CD14-positive monocyte (primary cell): ENCODE data around the gene FBLIM1. TPM values are rescaled to one million over a fixed set of nuclear protein-coding genes. Genes with fewer than 3 reads are reported as not detected.

ENCODE experiments used
- DNase-seq, 3 donors: peaks; one replicate each; pipeline ENCODE4 v3.0.0-alpha.2; 2011 to 2022
- H2AFZ ChIP-seq: 2 replicates; pipeline ENCODE4 v1.6.0; 2012; ENCODE audit warnings: mild to moderate bottlenecking, low read depth, low read length, inconsistent platforms; ENCODE audit not compliant: insufficient read depth, poor library complexity, severe bottlenecking
- H3K27ac ChIP-seq, 2 donors: 1 replicate in 1 of 2; 2 replicates in 1 of 2; pipeline ENCODE4 v1.5.1; 2012 to 2013; ENCODE audit warnings: low read length in 2 of 2, control low read depth in 1 of 2, inconsistent platforms in 1 of 2, low read depth in 1 of 2, mild to moderate bottlenecking in 1 of 2
- H3K27me3 ChIP-seq, 2 donors: one replicate each; pipeline versions ENCODE4 v1.6.0 to v1.6.1; 2011 to 2013; ENCODE audit warnings: low read length in 2 of 2; ENCODE audit not compliant: control insufficient read depth in 2 of 2, insufficient read depth in 2 of 2
- H3K36me3 ChIP-seq, 2 donors: replicated peaks in 1 of 2; 1 replicate in 1 of 2; 2 replicates in 1 of 2; pipeline versions ENCODE4 v1.5.1 to v1.6.1; 2012 to 2013; ENCODE audit warnings: low read length in 2 of 2, control low read depth in 1 of 2, inconsistent platforms in 1 of 2, mild to moderate bottlenecking in 1 of 2; ENCODE audit not compliant: insufficient read depth in 2 of 2, control insufficient read depth in 1 of 2
- H3K4me1 ChIP-seq, 2 donors: 1 replicate in 1 of 2; 2 replicates in 1 of 2; pipeline versions ENCODE4 v1.5.1 to v1.6.1; 2012 to 2013; ENCODE audit warnings: low read length in 2 of 2, control low read depth in 1 of 2, inconsistent platforms in 1 of 2, mild to moderate bottlenecking in 1 of 2, moderate library complexity in 1 of 2; ENCODE audit not compliant: insufficient read depth in 2 of 2, control insufficient read depth in 1 of 2
- H3K4me2 ChIP-seq: replicated peaks from 2 replicates; pipeline ENCODE3; 2012; ENCODE audit warnings: low read length, moderate library complexity, mild to moderate bottlenecking; ENCODE audit not compliant: poor library complexity, severe bottlenecking; ENCODE audit errors: extremely low read depth
- H3K4me3 ChIP-seq, 3 experiments: fragments of 200-600 bp in 1 of 3; sonication (generic) in 1 of 3; replicated peaks in 1 of 3; 1 replicate in 2 of 3; 2 replicates in 1 of 3; pipeline ENCODE4 v1.5.1; 2011 to 2013; ENCODE audit warnings: low read length in 3 of 3, mild to moderate bottlenecking in 3 of 3, control low read depth in 2 of 3, low read depth in 2 of 3, inconsistent platforms in 1 of 3, moderate library complexity in 1 of 3
- H3K79me2 ChIP-seq: 2 replicates; pipeline ENCODE4 v1.6.0; 2012; ENCODE audit warnings: mild to moderate bottlenecking, control low read depth, inconsistent platforms, low read length, moderate library complexity; ENCODE audit not compliant: insufficient read depth
- H3K9ac ChIP-seq: 2 replicates; pipeline ENCODE4 v1.6.0; 2017; ENCODE audit warnings: low read length, mild to moderate bottlenecking; ENCODE audit not compliant: insufficient read depth, poor library complexity, severe bottlenecking
- H3K9me3 ChIP-seq, 2 donors: replicated peaks in 1 of 2; 1 replicate in 1 of 2; 2 replicates in 1 of 2; pipeline versions ENCODE4 v1.5.1 to v1.6.1; 2012 to 2013; ENCODE audit warnings: low read length in 2 of 2, control low read depth in 1 of 2; ENCODE audit not compliant: control insufficient read depth in 1 of 2, insufficient read depth in 1 of 2
- H4K20me1 ChIP-seq: 2 replicates; pipeline ENCODE4 v1.6.0; 2012; ENCODE audit warnings: mild to moderate bottlenecking, low read length, control low read depth, moderate library complexity; ENCODE audit not compliant: insufficient read depth
- H3K27ac Mint-ChIP-seq, 7 donors: one replicate each; pipeline ENCODE4 v1.8.0; 2020; ENCODE audit warnings: mild to moderate bottlenecking in 7 of 7, mixed read lengths in 7 of 7, moderate library complexity in 6 of 7, inconsistent platforms in 2 of 7
- H3K27me3 Mint-ChIP-seq, 3 donors: one replicate each; pipeline ENCODE4 v1.8.0; 2021 to 2022; ENCODE audit warnings: low read depth in 3 of 3, mild to moderate bottlenecking in 3 of 3, mixed read lengths in 3 of 3, moderate library complexity in 3 of 3, inconsistent platforms in 1 of 3
- H3K36me3 Mint-ChIP-seq, 2 donors: one replicate each; pipeline ENCODE4 v1.8.0; 2020; ENCODE audit warnings: mixed read lengths in 2 of 2, inconsistent platforms in 1 of 2, mild to moderate bottlenecking in 1 of 2
- H3K4me1 Mint-ChIP-seq: one replicate; pipeline ENCODE4 v1.8.0; 2020; ENCODE audit warnings: mild to moderate bottlenecking, mixed read lengths
- H3K4me3 Mint-ChIP-seq, 2 donors: one replicate each; pipeline ENCODE4 v1.8.0; 2020; ENCODE audit warnings: mild to moderate bottlenecking in 2 of 2, mixed read lengths in 2 of 2, moderate library complexity in 1 of 2
- H3K9me3 Mint-ChIP-seq, 7 donors: one replicate each; pipeline ENCODE4 v1.8.0; 2020 to 2022; ENCODE audit warnings: mixed read lengths in 7 of 7, mild to moderate bottlenecking in 6 of 7, moderate library complexity in 6 of 7, inconsistent platforms in 2 of 7
- WGBS: methylation state at CpG from one replicate; pipeline ENCODE4 v1.1.5; 2013; ENCODE audit warnings: missing lambda C conversion rate; ENCODE audit not compliant: insufficient coverage; 5-methylcytosine and 5-hydroxymethylcytosine counted together
- intact Hi-C, 2 donors: fragments of 100-400 bp; cut with micrococcal nuclease; formaldehyde crosslinking; loops; one replicate each; pipeline versions ENCODE4 v1.15.0 to v1.15.1; 2023
- polyA plus RNA-seq, 3 donors: library from polyadenylated mRNA; depleted of rRNA in 1 of 3; unstranded in 2 of 3; stranded (reverse) in 1 of 3; fragments of 300-500 nt in 2 of 3; fragments of >200 nt in 1 of 3; fragmentation: Illumina TruSeq in 2 of 3; gene quantifications; 1 replicate in 2 of 3; 2 replicates in 1 of 3; pipeline ENCODE4 v1.2.3, GENCODE V29; 2012 to 2021
- TF ChIP-seq, protein P1 (sequence below): fragments of 200-600 bp; IDR thresholded peaks from one replicate; pipeline ENCODE4 v1.8.0; 2022; ENCODE audit warnings: antibody characterized with exemption, mild to moderate bottlenecking

Gene FBLIM1
- polyA plus RNA-seq, 3 donors = not detected

DNA sequence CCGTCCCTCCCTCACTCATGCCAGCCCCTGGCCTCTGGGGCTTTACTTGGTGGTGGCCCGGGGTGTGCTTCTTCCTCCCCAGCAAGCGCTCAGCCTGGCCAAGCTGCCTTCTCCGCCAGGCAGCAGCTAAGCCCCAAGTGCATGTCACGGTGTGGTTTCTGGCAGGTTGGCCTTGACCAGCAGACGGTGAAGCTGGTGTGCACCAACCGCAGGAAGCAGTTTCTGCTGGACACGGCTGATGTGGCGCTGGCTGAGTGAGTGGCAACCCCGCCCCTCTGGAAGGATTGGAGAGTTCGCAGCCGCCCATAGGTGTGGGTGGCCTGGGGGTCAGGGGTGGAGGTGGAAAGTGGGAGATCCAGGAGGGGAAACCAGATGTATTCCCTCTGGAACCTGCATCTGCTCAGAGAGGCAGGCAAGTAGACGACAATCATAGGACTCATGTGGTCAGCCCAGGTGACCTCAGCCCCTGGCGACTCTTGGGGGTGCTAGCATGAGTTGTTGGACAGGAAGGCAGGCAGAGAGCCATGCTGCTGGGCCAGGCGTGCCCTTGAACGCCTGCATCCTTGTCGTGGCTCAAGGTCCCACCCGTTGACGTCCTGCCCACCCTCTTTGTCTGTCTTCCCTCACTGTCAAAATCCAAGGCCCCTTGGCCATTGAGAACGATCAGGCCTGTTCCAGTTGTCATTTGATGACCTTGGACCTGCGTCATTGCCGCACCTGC, 29.5 kb upstream of the FBLIM1 start:
- Mint-ChIP-seq H3K27me3 (peaks cover 0 to 3% (median 2%) of the 10 kb centered on the region in 3 donors), H3K27ac (peak overlapping the region in 3 of 7 donors; percentile 19 to 60 (median 41)), H3K4me1 (no peaks in the 10 kb centered on the region), H3K9me3 (no peaks in the 10 kb centered on the region), H3K36me3 (peaks cover 81 to 98% of the 10 kb centered on the region in 2 donors), H3K4me3 (no peak overlapping the region)
- intact Hi-C loops = no loop called here
- Histone ChIP-seq H4K20me1 (peaks cover 21% of the 10 kb centered on the region), H3K4me2 (no peak overlapping the region), H3K4me3 (no peak overlapping the region), H3K27me3 (no peaks in the 10 kb centered on the region), H3K9me3 (no peaks in the 10 kb centered on the region), H2AFZ (no peak overlapping the region), H3K9ac (no peak overlapping the region), H3K36me3 (peaks cover 95 to 98% of the 10 kb centered on the region in 2 donors), H3K4me1 (no peaks in the 10 kb centered on the region), H3K79me2 (no peaks in the 10 kb centered on the region), H3K27ac (no peak overlapping the region)
- DNase-seq = no peak
- WGBS = 94% methylated on average over 17 of the region's 22 CpGs
- TF ChIP-seq, protein P1, sequence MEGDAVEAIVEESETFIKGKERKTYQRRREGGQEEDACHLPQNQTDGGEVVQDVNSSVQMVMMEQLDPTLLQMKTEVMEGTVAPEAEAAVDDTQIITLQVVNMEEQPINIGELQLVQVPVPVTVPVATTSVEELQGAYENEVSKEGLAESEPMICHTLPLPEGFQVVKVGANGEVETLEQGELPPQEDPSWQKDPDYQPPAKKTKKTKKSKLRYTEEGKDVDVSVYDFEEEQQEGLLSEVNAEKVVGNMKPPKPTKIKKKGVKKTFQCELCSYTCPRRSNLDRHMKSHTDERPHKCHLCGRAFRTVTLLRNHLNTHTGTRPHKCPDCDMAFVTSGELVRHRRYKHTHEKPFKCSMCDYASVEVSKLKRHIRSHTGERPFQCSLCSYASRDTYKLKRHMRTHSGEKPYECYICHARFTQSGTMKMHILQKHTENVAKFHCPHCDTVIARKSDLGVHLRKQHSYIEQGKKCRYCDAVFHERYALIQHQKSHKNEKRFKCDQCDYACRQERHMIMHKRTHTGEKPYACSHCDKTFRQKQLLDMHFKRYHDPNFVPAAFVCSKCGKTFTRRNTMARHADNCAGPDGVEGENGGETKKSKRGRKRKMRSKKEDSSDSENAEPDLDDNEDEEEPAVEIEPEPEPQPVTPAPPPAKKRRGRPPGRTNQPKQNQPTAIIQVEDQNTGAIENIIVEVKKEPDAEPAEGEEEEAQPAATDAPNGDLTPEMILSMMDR = no peak

DNA sequence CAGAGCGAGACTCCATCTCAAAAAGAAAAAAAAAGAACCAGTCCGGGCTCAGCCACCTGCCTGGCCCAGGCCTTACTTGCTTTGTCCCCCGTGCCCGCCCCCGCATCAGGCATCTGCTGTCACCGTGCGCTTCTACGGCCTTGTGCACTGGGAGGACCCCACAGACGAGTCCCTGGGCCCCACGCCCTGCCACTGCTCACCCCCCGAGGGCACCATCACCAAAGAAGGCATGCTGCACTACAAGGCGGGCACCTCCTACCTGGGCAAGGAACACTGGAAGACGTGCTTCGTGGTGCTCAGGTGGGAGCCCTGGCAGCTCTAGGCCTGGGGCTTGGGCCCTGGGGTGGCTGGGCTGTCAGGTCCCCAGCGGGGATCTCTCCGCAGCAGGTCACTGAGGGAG, 28.2 kb upstream of the FBLIM1 start:
- no peak overlapping the region for H2AFZ ChIP-seq
- no peak overlapping the region for H3K4me3 Mint-ChIP-seq
- no peak overlapping the region for H3K4me3 ChIP-seq
- no peaks in the 10 kb centered on the region for H3K27me3 ChIP-seq
- intact Hi-C loops = no loop called here
- H3K9me3 ChIP-seq = no peaks in the 10 kb centered on the region
- no peak overlapping the region for H3K27ac Mint-ChIP-seq
- peaks cover 78 to 95% of the 10 kb centered on the region in 2 donors for H3K36me3 Mint-ChIP-seq
- no peak overlapping the region for H3K4me2 ChIP-seq
- H3K9me3 Mint-ChIP-seq = no peaks in the 10 kb centered on the region
- no peak overlapping the region for H3K27ac ChIP-seq
- no peaks in the 10 kb centered on the region for H3K79me2 ChIP-seq
- H3K36me3 ChIP-seq = peaks cover 93 to 99% of the 10 kb centered on the region in 2 donors
- TF ChIP-seq, protein P1 = no peak
- H4K20me1 ChIP-seq = peaks cover 17% of the 10 kb centered on the region
- no peaks in the 10 kb centered on the region for H3K4me1 Mint-ChIP-seq
- WGBS = 98% methylated on average over 16 of the region's 16 CpGs
- no peak overlapping the region for H3K9ac ChIP-seq
- H3K4me1 ChIP-seq = no peaks in the 10 kb centered on the region
- H3K27me3 Mint-ChIP-seq = peaks cover 0 to 3% (median 2%) of the 10 kb centered on the region in 3 donors
- no peak for DNase-seq
